Gastroesophageal sphincter (tissue), 4 donors: ENCODE data around the gene OPCML. TPM values are rescaled to one million over a fixed set of nuclear protein-coding genes. Genes with fewer than 3 reads are reported as not detected.

ENCODE experiments used
- ATAC-seq: fragments of 150-250 bp; one replicate; pipeline ENCODE4 v1.9.1; 2016; ENCODE audit warnings: mild to moderate bottlenecking, moderate library complexity
- H3K27ac ChIP-seq, 4 donors: fragments of 200-600 bp; sonication (generic) in 3 of 4; 1 replicate in 3 of 4; 2 replicates in 1 of 4; pipeline ENCODE4 v1.5.1; 2016 to 2019
- H3K27me3 ChIP-seq: fragments of 200-600 bp; sonication (generic); one replicate; pipeline ENCODE4 v1.5.1; 2019
- H3K36me3 ChIP-seq, 2 donors: fragments of 200-600 bp; sonication (generic); one replicate each; pipeline ENCODE4 v1.5.1; 2019; ENCODE audit warnings: control low read depth in 1 of 2
- H3K4me1 ChIP-seq, 3 donors: fragments of 200-600 bp; sonication (generic); 1 replicate in 2 of 3; 2 replicates in 1 of 3; pipeline ENCODE4 v1.5.1; 2016 to 2019; ENCODE audit warnings: control low read depth in 2 of 3
- H3K4me3 ChIP-seq, 2 donors: fragments of 200-600 bp; sonication (generic); one replicate each; pipeline ENCODE4 v1.5.1; 2019; ENCODE audit warnings: mild to moderate bottlenecking in 1 of 2, moderate library complexity in 1 of 2
- H3K9me3 ChIP-seq, 3 donors: fragments of 200-600 bp; sonication (generic); one replicate each; pipeline ENCODE4 v1.5.1; 2017 to 2019; ENCODE audit warnings: control low read depth in 2 of 3
- EP300 ChIP-seq: sonication (generic); formaldehyde crosslinking; IDR thresholded peaks from one replicate; pipeline ENCODE4 v1.6.1; 2017; ENCODE audit warnings: antibody characterized with exemption, mild to moderate bottlenecking
- POLR2A ChIP-seq, 2 donors: fragments of 450-650 bp; IDR thresholded peaks; one replicate each; pipeline ENCODE4 v1.6.1; 2017; ENCODE audit warnings: antibody characterized with exemption in 2 of 2, mild to moderate bottlenecking in 2 of 2, moderate library complexity in 1 of 2
- POLR2AphosphoS5 ChIP-seq: sonication (generic); formaldehyde crosslinking; IDR thresholded peaks from one replicate; pipeline ENCODE4 v1.6.1; 2017; ENCODE audit warnings: antibody characterized with exemption
- WGBS, 2 donors: methylation state at CpG; one replicate each; pipeline ENCODE4 v1.1.5; 2018; ENCODE audit warnings: low coverage in 1 of 2; 5-methylcytosine and 5-hydroxymethylcytosine counted together
- total RNA-seq, 4 donors: library from RNA; depleted of rRNA; stranded (reverse); fragments of >200 nt; gene quantifications; one replicate each; pipeline ENCODE4 v1.1.0, GENCODE V29; 2016
- TF ChIP-seq, protein P1 (sequence below), 4 experiments: fragments of 200-600 bp in 2 of 4; fragments of 450-650 bp in 2 of 4; sonication (generic) in 1 of 4; IDR thresholded peaks; one replicate each; pipeline ENCODE4 v1.5.1; 2017 to 2019; ENCODE audit warnings: antibody characterized with exemption in 4 of 4, mild to moderate bottlenecking in 2 of 4, moderate library complexity in 2 of 4

Gene OPCML
- total RNA-seq, 4 donors from 2014 or later, result 0.13 to 0.93 (median 0.33) TPM

DNA sequence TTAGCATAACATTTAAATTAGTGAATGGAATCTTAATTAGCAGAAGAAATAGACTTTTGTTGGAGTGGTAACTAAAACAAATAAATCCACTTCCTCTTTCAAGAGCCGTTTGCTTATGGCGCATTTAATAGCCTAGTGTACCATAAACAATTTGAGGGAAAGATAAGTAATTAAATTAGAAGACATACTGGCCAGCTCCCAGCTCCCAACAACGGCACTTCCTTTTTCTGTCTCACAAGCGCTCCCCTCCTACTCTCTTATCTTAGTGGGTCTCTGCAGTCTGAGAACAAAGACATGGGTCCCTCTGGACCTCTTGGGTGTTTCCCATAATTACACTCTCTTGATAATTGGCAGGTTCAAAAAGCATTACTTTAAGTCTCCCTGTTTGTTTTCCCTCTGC lies 146.0 kb downstream of the OPCML start:
- H3K36me3 ChIP-seq, result no peaks in the 10 kb centered on the region
- WGBS, 2 donors, result 20 to 30% methylated on average over 4 of the region's 4 CpGs
- no peaks in the 10 kb centered on the region for H3K4me1 ChIP-seq
- ATAC-seq, result no peak
- H3K9me3 ChIP-seq, result no peaks in the 10 kb centered on the region
- H3K4me3 ChIP-seq, result no peak overlapping the region
- peaks cover 10% of the 10 kb centered on the region for H3K27me3 ChIP-seq
- no peak for TF ChIP-seq POLR2AphosphoS5
- TF ChIP-seq EP300, result no peak
- TF ChIP-seq POLR2A (IDR thresholded peaks at IDR 0.05), result no peak
- TF ChIP-seq, protein P1, sequence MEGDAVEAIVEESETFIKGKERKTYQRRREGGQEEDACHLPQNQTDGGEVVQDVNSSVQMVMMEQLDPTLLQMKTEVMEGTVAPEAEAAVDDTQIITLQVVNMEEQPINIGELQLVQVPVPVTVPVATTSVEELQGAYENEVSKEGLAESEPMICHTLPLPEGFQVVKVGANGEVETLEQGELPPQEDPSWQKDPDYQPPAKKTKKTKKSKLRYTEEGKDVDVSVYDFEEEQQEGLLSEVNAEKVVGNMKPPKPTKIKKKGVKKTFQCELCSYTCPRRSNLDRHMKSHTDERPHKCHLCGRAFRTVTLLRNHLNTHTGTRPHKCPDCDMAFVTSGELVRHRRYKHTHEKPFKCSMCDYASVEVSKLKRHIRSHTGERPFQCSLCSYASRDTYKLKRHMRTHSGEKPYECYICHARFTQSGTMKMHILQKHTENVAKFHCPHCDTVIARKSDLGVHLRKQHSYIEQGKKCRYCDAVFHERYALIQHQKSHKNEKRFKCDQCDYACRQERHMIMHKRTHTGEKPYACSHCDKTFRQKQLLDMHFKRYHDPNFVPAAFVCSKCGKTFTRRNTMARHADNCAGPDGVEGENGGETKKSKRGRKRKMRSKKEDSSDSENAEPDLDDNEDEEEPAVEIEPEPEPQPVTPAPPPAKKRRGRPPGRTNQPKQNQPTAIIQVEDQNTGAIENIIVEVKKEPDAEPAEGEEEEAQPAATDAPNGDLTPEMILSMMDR (IDR thresholded peaks at IDR 0.05), result no peak
- H3K27ac ChIP-seq, result no peak overlapping the region

- Histone ChIP-seq H3K9me3 (no peaks in the 10 kb centered on the region), H3K4me1 (no peaks in the 10 kb centered on the region), H3K27ac (no peak overlapping the region), H3K36me3 (no peaks in the 10 kb centered on the region), H3K27me3 (peaks cover 10% of the 10 kb centered on the region), H3K4me3 (no peak overlapping the region)
- no peak for TF ChIP-seq EP300
- TF ChIP-seq POLR2A (IDR thresholded peaks at IDR 0.05), result no peak
- TF ChIP-seq, protein P1 (IDR thresholded peaks at IDR 0.05), result no peak
- TF ChIP-seq POLR2AphosphoS5, result no peak
- no peak for ATAC-seq
- 30 to 40% methylated on average over 4 of the region's 4 CpGs for WGBS, 2 donors
Observed at GRCh38 chr11:133385781-133386180, 146.5 kb downstream of the OPCML start.

DNA sequence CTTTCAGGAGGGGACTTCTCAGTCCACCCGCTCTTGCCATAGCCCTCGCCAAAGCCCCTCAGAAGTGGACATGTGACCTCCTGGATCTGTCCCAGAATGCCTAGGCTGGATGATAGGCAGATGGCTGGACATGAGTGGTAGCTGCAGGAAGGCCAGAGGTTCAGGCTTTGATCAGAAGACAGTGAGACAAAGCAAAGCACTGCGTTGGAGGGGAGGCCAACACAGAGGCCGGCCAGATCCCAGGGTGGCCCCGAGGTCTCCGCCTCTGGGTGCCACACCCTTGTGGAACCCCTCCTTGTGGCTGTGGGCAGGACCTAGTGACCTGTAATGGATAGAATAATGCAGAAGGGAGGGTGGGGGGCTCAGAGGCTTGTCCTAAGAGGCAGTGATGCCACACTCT lies 147.6 kb downstream of the OPCML start:
- Histone ChIP-seq H3K4me3 (no peak overlapping the region), H3K27me3 (peaks cover 10% of the 10 kb centered on the region), H3K36me3 (no peaks in the 10 kb centered on the region), H3K9me3 (no peaks in the 10 kb centered on the region), H3K27ac (no peak overlapping the region), H3K4me1 (no peaks in the 10 kb centered on the region)
- ATAC-seq, result no peak
- no peak for TF ChIP-seq POLR2AphosphoS5
- TF ChIP-seq EP300, result no peak
- TF ChIP-seq POLR2A (IDR thresholded peaks at IDR 0.05), result no peak
- TF ChIP-seq, protein P1 (IDR thresholded peaks at IDR 0.05), result no peak
- 80 to 83% methylated on average over 1 of the region's 6 CpGs for WGBS, 2 donors

DNA sequence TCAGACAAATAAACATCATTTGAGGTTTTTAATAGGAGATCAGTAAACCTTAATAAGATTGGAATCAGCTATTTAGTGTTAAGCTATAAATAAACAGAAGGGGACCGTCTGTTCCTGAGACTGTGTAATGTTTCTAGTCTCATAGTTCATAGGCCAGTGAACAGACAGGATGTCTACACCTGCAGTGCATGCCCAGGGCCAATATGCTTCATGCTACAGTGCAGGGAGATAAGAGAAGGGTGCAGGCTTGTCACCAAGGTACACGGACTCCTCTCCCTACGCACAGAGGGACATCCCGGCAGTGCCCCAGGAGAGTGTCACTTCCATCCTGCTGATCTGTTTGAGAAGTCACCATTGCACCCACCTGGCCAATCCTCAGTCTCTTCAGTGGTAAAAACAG lies 148.6 kb downstream of the OPCML start:
- Histone ChIP-seq H3K36me3 (no peaks in the 10 kb centered on the region), H3K4me3 (no peak overlapping the region), H3K27me3 (peaks cover 10% of the 10 kb centered on the region), H3K4me1 (no peaks in the 10 kb centered on the region), H3K9me3 (no peaks in the 10 kb centered on the region), H3K27ac (no peak overlapping the region)
- 25 to 47% methylated on average over 1 to 3 of the region's 4 CpGs for WGBS, 2 donors
- TF ChIP-seq, protein P1 (IDR thresholded peaks at IDR 0.05), result no peak
- no peak for TF ChIP-seq POLR2AphosphoS5
- no peak for TF ChIP-seq EP300
- TF ChIP-seq POLR2A (IDR thresholded peaks at IDR 0.05), result no peak
- no peak for ATAC-seq

GRCh38 chr11:133383201-133383600 lies 149.1 kb downstream of the OPCML start:
- Histone ChIP-seq H3K36me3 (no peaks in the 10 kb centered on the region), H3K4me1 (no peaks in the 10 kb centered on the region), H3K27ac (no peak overlapping the region), H3K9me3 (no peaks in the 10 kb centered on the region), H3K27me3 (peaks cover 10% of the 10 kb centered on the region), H3K4me3 (no peak overlapping the region)
- 56 to 60% methylated on average over 1 to 7 of the region's 8 CpGs for WGBS, 2 donors
- ATAC-seq, result no peak
- TF ChIP-seq POLR2AphosphoS5 (no peak), EP300 (no peak), POLR2A (IDR thresholded peaks at IDR 0.05) (no peak)
- TF ChIP-seq, protein P1 (IDR thresholded peaks at IDR 0.05), result no peak
